Measurements from ENCODE around the gene C21orf91. TPM values are rescaled to one million over a fixed set of nuclear protein-coding genes. Genes with fewer than 3 reads are reported as not detected.

C21orf91 gene
- total RNA-seq (2022) (21.0 and 22.1 TPM in 2 replicates), Bru-seq, nascent RNA (percentile 78 among the genes with signal in this experiment), BruChase-seq, experiment 1, labeled RNA remaining after a 6-hour chase (percentile 87 among the genes with signal in this experiment), BruChase-seq, experiment 2, labeled RNA remaining after a 2-hour chase (percentile 86 among the genes with signal in this experiment)
- long read RNA-seq, full-length matches to known transcripts = 10 of 14 reads
- long read RNA-seq, partial matches to known transcripts = 0 of 14 reads
- long read RNA-seq, other reads (novel, unspliced or antisense) = 4 of 14 reads

DNA sequence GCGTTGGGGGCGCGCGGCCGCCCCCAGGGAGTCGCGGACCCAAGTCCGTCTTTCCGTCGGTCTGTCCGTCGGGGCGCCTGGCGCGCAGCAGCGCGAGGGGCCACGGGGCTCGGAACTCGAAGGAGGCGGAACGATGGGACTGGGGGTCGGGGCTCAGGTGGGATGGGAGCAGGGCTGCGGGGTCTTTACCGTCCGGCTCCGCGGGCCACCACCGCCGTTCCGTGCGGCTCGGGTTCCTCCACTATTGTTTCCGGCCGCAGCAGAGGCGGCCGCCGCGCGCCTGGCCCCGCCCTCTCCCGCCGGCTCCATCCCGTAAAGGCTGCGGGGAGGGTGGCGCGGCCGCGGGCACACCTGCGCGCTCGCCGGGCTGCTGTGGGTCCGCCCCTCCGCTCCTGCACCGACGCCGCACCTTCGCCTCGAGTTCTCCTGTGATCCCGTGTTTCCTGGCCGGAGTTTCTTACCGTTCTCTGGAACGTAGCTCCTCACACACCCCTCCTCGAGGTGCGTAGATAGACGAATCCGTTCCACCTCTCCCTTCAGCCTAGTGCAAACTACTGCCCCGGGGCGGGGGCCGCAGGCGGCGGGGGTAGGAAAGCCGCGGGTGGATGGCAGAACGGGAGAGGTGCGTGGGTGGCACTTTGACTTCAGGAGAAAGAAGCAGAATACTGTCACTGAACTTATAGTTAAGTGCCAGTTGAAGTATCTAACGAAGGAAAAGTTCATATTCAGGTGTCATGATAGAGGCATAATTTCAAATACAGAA is at the start of gene C21orf91:
C21orf91 (minus strand) TSS at position 243 of the 763 bp plus-strand sequence. CDS start 1,038 bp downstream, outside the sequence.
- Mint-ChIP-seq H3K4me3 (ENCODE audit: unreplicated experiment) (peak within 1 kb of the TSS; percentile 82), H3K4me1 (ENCODE audit: insufficient read depth, unreplicated experiment) (peaks cover 6% of the 10 kb centered on the region), H3K9me3 (ENCODE audit: unreplicated experiment) (no peaks in the 10 kb centered on the region), H3K27ac (ENCODE audit: low read depth, unreplicated experiment) (peak within 1 kb of the TSS; percentile 100), H3K27me3 (ENCODE audit: insufficient read depth, unreplicated experiment) (no peaks in the 10 kb centered on the region), H3K36me3 (ENCODE audit: insufficient read depth, unreplicated experiment) (peaks cover 39% of the 10 kb centered on the region)
- ChIA-PET CTCF (interaction anchor here (0.6 to 2.6 kb wide), 10 partner anchors 8 to 140 kb away, joined by 3 to 16 read pairs (median 4); no protein-coding TSS in a partner anchor), POLR2A (interaction anchor here (0.5 to 5.9 kb wide), 29 partner anchors 9 to 212 kb away, joined by 3 to 106 read pairs (median 5); no protein-coding TSS in a partner anchor)
- intact Hi-C loops (cut with micrococcal nuclease) = loop anchor here (1.0 to 2.0 kb wide), 3 partner anchors 29 to 140 kb away; no protein-coding TSS in a partner anchor
- TF ChIP-seq, protein P1, sequence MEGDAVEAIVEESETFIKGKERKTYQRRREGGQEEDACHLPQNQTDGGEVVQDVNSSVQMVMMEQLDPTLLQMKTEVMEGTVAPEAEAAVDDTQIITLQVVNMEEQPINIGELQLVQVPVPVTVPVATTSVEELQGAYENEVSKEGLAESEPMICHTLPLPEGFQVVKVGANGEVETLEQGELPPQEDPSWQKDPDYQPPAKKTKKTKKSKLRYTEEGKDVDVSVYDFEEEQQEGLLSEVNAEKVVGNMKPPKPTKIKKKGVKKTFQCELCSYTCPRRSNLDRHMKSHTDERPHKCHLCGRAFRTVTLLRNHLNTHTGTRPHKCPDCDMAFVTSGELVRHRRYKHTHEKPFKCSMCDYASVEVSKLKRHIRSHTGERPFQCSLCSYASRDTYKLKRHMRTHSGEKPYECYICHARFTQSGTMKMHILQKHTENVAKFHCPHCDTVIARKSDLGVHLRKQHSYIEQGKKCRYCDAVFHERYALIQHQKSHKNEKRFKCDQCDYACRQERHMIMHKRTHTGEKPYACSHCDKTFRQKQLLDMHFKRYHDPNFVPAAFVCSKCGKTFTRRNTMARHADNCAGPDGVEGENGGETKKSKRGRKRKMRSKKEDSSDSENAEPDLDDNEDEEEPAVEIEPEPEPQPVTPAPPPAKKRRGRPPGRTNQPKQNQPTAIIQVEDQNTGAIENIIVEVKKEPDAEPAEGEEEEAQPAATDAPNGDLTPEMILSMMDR (IDR thresholded peaks at IDR 0.05; ENCODE audit: unreplicated experiment) = no peak
- DNase-seq (ENCODE audit: unreplicated experiment) = peak; percentile 80
- TSS peak; percentile 33 for BruUV-seq (replicated peaks)

DNA sequence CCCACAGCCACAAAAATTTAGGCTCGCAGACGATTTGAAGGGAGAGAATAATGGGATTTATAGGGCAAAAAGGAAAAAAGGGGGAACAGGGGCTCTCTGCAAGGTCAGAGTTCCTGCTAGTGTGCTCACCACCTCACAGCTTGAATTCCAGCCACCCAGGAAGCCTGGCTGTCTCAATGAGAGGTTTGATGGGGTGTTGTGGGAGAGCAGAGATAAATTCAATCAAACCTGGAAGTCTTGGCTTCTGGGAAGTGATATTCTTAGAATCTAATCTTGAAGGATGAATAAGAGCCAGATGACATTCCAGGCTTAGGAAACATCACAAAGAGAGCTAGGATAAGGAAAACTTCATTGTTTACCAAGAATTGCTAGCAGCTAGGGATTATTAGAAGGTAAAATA is 47.4 kb upstream of the C21orf91 start:
- H3K27me3 Mint-ChIP-seq (ENCODE audit: insufficient read depth, unreplicated experiment) = no peaks in the 10 kb centered on the region
- CTCF ChIA-PET = interaction anchor here (1.8 kb wide), 1 partner anchor 59 kb away, joined by 9 read pairs; no protein-coding TSS in a partner anchor

DNA sequence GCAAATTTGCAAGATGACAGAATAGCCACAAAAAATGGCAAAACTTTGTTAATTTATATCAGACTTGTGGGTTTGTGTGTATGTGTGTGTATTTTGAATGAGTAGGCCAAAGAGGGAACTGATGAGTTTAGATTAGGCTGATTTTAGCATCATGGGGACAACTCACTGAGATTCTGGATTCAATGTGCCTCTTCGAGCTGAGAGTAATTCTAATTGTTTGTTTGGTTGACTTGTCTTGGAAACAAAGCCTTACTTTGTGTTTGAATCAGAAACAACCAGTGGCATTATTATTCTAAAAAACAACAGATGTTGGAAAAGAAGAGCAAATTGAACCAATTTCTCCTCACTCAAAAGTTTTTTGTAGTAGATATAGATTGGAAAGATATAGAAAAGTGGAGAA is 40.5 kb upstream of the C21orf91 start:
- Mint-ChIP-seq H3K4me1 (ENCODE audit: insufficient read depth, unreplicated experiment) (no peaks in the 10 kb centered on the region), H3K27ac (ENCODE audit: low read depth, unreplicated experiment) (no peak overlapping the region), H3K4me3 (ENCODE audit: unreplicated experiment) (no peak overlapping the region), H3K9me3 (ENCODE audit: unreplicated experiment) (no peaks in the 10 kb centered on the region), H3K27me3 (ENCODE audit: insufficient read depth, unreplicated experiment) (no peaks in the 10 kb centered on the region), H3K36me3 (ENCODE audit: insufficient read depth, unreplicated experiment) (no peaks in the 10 kb centered on the region)
- TF ChIP-seq, protein P1 (IDR thresholded peaks at IDR 0.05; ENCODE audit: unreplicated experiment) = no peak
- no peak for DNase-seq (ENCODE audit: unreplicated experiment)
- CTCF ChIA-PET = no interaction called here
- no TSS peak for BruUV-seq (replicated peaks)
- POLR2A ChIA-PET = no interaction called here
- intact Hi-C loops (cut with micrococcal nuclease) = no loop called here

More for the DNA sequence above, 47.4 kb upstream of the C21orf91 start:
- H3K9me3 Mint-ChIP-seq (ENCODE audit: unreplicated experiment) = peaks cover 8% of the 10 kb centered on the region
- BruUV-seq (replicated peaks) = no TSS peak
- H3K4me3 Mint-ChIP-seq (ENCODE audit: unreplicated experiment) = no peak overlapping the region
- intact Hi-C loops (cut with micrococcal nuclease) = no loop called here
- DNase-seq (ENCODE audit: unreplicated experiment) = no peak
- POLR2A ChIA-PET = interaction anchor here (0.6 to 1.7 kb wide), 2 partner anchors 18 to 51 kb away, joined by 3 to 5 read pairs; no protein-coding TSS in a partner anchor
- no peaks in the 10 kb centered on the region for H3K4me1 Mint-ChIP-seq (ENCODE audit: insufficient read depth, unreplicated experiment)
- TF ChIP-seq, protein P1 (IDR thresholded peaks at IDR 0.05; ENCODE audit: unreplicated experiment) = no peak
- no peak overlapping the region for H3K27ac Mint-ChIP-seq (ENCODE audit: low read depth, unreplicated experiment)
- H3K36me3 Mint-ChIP-seq (ENCODE audit: insufficient read depth, unreplicated experiment) = no peaks in the 10 kb centered on the region

DNA sequence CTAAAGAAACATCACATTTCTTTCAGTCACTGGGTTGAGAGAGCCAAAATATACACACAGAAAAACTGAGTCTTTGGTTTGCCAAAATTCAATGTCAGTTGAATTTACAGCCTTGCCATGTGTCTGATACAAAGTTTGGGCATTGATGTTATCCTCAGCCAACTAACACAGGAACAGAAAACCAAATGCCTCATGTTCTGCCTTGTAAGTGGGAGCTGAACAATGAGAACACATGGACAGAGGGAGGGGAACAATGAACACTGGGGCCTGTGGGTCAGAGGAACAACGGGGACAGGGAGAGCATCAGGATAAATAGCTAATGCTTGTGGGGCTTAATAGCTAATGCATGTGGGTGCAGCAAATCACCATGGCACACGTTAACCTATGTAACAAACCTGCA is 39.6 kb upstream of the C21orf91 start:
- Mint-ChIP-seq H3K4me1 (ENCODE audit: insufficient read depth, unreplicated experiment) (peaks cover 2% of the 10 kb centered on the region), H3K36me3 (ENCODE audit: insufficient read depth, unreplicated experiment) (no peaks in the 10 kb centered on the region), H3K4me3 (ENCODE audit: unreplicated experiment) (no peak overlapping the region), H3K27me3 (ENCODE audit: insufficient read depth, unreplicated experiment) (no peaks in the 10 kb centered on the region), H3K27ac (ENCODE audit: low read depth, unreplicated experiment) (no peak overlapping the region), H3K9me3 (ENCODE audit: unreplicated experiment) (no peaks in the 10 kb centered on the region)
- CTCF ChIA-PET = interaction anchor here (0.6 kb wide), 1 partner anchor 1777 kb away, joined by 3 read pairs; no protein-coding TSS in a partner anchor
- POLR2A ChIA-PET = no interaction called here
- intact Hi-C loops (cut with micrococcal nuclease) = no loop called here
- BruUV-seq (replicated peaks) = no TSS peak
- DNase-seq (ENCODE audit: unreplicated experiment) = no peak
- TF ChIP-seq, protein P1 (IDR thresholded peaks at IDR 0.05; ENCODE audit: unreplicated experiment) = no peak
